K562 (cell line): ENCODE measurements around the gene EXOC3. TPM values are rescaled to one million over a fixed set of nuclear protein-coding genes. Genes with fewer than 3 reads are reported as not detected.

Experiments used
- ATAC-seq: fragments of 200-7000 bp; cut with Tn5 transposase; 3 replicates; pipeline ENCODE4 v1.9.1; 2020; ENCODE audit warnings: moderate library complexity
- BruUV-seq: library from RNA; stranded (reverse); fragments of 400-500 nt; replicated peaks from 2 replicates; lab custom pipeline; 2021; lab: Mats Ljungman, UMichigan
- CTCF ChIA-PET: fragments of 300-600 bp; formaldehyde crosslinking; extraction: SDS; loops from one replicate; lab custom pipeline; 2021; ENCODE audit warnings: low intra/inter-chr PET ratio; lab: Yijun Ruan, JAX
- POLR2A ChIA-PET: fragments of 300-600, 350-650 bp; sonication (Branson Sonifier 250); formaldehyde crosslinking; extraction: SDS; loops from one replicate; lab custom pipeline; 2021; ENCODE audit warnings: antibody characterized with exemption, inconsistent platforms; lab: Yijun Ruan, JAX
- DNase-seq, 4 experiments: peaks; one replicate each; pipeline versions ENCODE4 v3.0.0 to v3.0.0-alpha.2; 2011 to 2018; ENCODE audit warnings: low spot score in 3 of 4, mixed read lengths in 3 of 4; ENCODE audit errors: extremely low read depth in 1 of 4
- FAIRE-seq: peaks from 2 replicates; lab custom pipeline; 2011; peaks lifted over from hg19 to GRCh38; lab: Jason Lieb, UNC
- H2AFZ ChIP-seq: 2 replicates; pipeline ENCODE4 v1.6.0; 2011; ENCODE audit warnings: low read depth, low read length, control low read depth, inconsistent platforms
- H3K27ac ChIP-seq: fragments of 200-600 bp; 3 replicates; pipeline ENCODE4 v1.8.0; 2011; ENCODE audit warnings: low read depth, mild to moderate bottlenecking, control low read depth, inconsistent platforms, low read length, moderate library complexity, mixed read lengths; ENCODE audit errors: extremely low read depth
- H3K27me3 ChIP-seq, 2 experiments: fragments of 300-600 bp in 1 of 2; 2 replicates in 1 of 2; 3 replicates in 1 of 2; pipeline versions ENCODE4 v1.6.0 to v1.8.0; 2011; ENCODE audit warnings: inconsistent platforms in 2 of 2, low read length in 2 of 2, mild to moderate bottlenecking in 1 of 2, mixed read lengths in 1 of 2, moderate library complexity in 1 of 2; ENCODE audit not compliant: control insufficient read depth in 2 of 2, insufficient read depth in 2 of 2
- H3K36me3 ChIP-seq: fragments of 300-600 bp; 3 replicates; pipeline ENCODE4 v1.8.0; 2011; ENCODE audit warnings: mild to moderate bottlenecking, low read length, inconsistent platforms; ENCODE audit not compliant: control insufficient read depth, insufficient read depth
- H3K4me1 ChIP-seq, 2 experiments: fragments of 200-600 bp in 1 of 2; replicated peaks in 1 of 2; 2 replicates in 1 of 2; 3 replicates in 1 of 2; pipeline versions ENCODE4 v1.5.1 to v1.8.0; 2011; ENCODE audit warnings: inconsistent platforms in 2 of 2, low read length in 2 of 2, mild to moderate bottlenecking in 1 of 2, mixed read lengths in 1 of 2, moderate library complexity in 1 of 2; ENCODE audit not compliant: control insufficient read depth in 2 of 2, insufficient read depth in 2 of 2
- H3K4me2 ChIP-seq: 2 replicates; pipeline ENCODE4 v1.6.1; 2011; ENCODE audit warnings: low read length, control low read depth, inconsistent platforms, mixed read lengths; ENCODE audit not compliant: insufficient read depth
- H3K4me3 ChIP-seq: fragments of 200-600 bp; sonication (generic), shearing (Covaris generic); 2 replicates; pipeline ENCODE4 v1.5.1; 2016; ENCODE audit warnings: control low read depth, inconsistent platforms
- H3K79me2 ChIP-seq: fragments of 200-600 bp; 3 replicates; pipeline ENCODE4 v1.8.0; 2011; ENCODE audit warnings: low read length, inconsistent platforms; ENCODE audit not compliant: control insufficient read depth, insufficient read depth
- H3K9ac ChIP-seq, 2 experiments: 2 replicates each; pipeline versions ENCODE4 v1.6.0 to v1.6.1; 2011; ENCODE audit warnings: low read depth in 2 of 2, low read length in 2 of 2, control low read depth in 1 of 2, inconsistent platforms in 1 of 2, mild to moderate bottlenecking in 1 of 2, mixed read lengths in 1 of 2; ENCODE audit not compliant: insufficient read depth in 1 of 2
- H3K9me1 ChIP-seq: one replicate; pipeline ENCODE4 v1.6.0; 2011; ENCODE audit warnings: inconsistent platforms, mild to moderate bottlenecking, low read length, moderate library complexity; ENCODE audit not compliant: control insufficient read depth, insufficient read depth
- H3K9me3 ChIP-seq: replicated peaks from 2 replicates; pipeline ENCODE4 v1.5.1; 2011; ENCODE audit warnings: low read depth, low read length, inconsistent platforms; ENCODE audit not compliant: control insufficient read depth, insufficient read depth
- H4K20me1 ChIP-seq: replicated peaks from 2 replicates; pipeline ENCODE4 v1.6.1; 2011; ENCODE audit warnings: low read length, inconsistent platforms, mixed read lengths; ENCODE audit not compliant: control insufficient read depth, insufficient read depth
- CUX1 ChIP-seq: fragments of 200-800 bp; sonication (Bioruptor generic); IDR thresholded peaks from 2 replicates; pipeline ENCODE4 v1.6.1; 2016; ENCODE audit warnings: missing genetic modification characterization, missing compliant biosample characterization
- MAX ChIP-seq: sonication (generic); formaldehyde crosslinking; IDR thresholded peaks from 2 replicates; pipeline ENCODE4 v1.9.0; 2022; ENCODE audit warnings: mild to moderate bottlenecking, missing genetic modification reagents
- ZNF124 ChIP-seq: sonication (generic); formaldehyde crosslinking; IDR thresholded peaks from 2 replicates; pipeline ENCODE4 v1.8.1; 2022; ENCODE audit warnings: missing genetic modification reagents
- WGBS: fragments of 100-300 bp; shearing (Covaris generic); methylation state at CpG from one replicate; pipeline ENCODE4 v1.1.6; 2016; ENCODE audit warnings: low coverage, mixed read lengths; ENCODE audit not compliant: insufficient coverage; ENCODE audit errors: missing lambda C conversion rate; 5-methylcytosine and 5-hydroxymethylcytosine counted together
- in situ Hi-C: fragments of 300-500 bp; cut with MboI; formaldehyde crosslinking; loops from 4 replicates; pipeline ENCODE4 v1.15.0; 2018; ENCODE audit warnings: inconsistent platforms, mixed read lengths
- intact Hi-C: fragments of 100-400 bp; cut with micrococcal nuclease; formaldehyde crosslinking; loops from 2 replicates; pipeline ENCODE4 v1.14.2; 2022
- polyA plus RNA-seq, 8 experiments: library from polyadenylated mRNA; depleted of rRNA in 4 of 8; stranded (reverse) in 5 of 8; unstranded in 3 of 8; fragments of >200 nt; fragmentation: Nextera tagmentation in 2 of 8; fragmentation: Illumina TruSeq in 1 of 8; extraction: Ambion mirVana in 2 of 8; extraction: Trizol in 1 of 8; gene quantifications; 2 replicates each; pipeline versions ENCODE4 v1.2.1 to v1.2.3, GENCODE V29; 2011 to 2014; ENCODE audit warnings: inconsistent platforms in 1 of 8, missing spikeins in 1 of 8
- total RNA-seq, 7 experiments: library from RNA; depleted of rRNA in 6 of 7; stranded (reverse); fragments of >200 nt in 6 of 7; fragmentation: Illumina TruSeq in 2 of 7; extraction: Trizol in 2 of 7; gene quantifications; 2 replicates each; pipeline versions ENCODE4 v1.2.1 to v1.2.3, GENCODE V29; 2011 to 2021; ENCODE audit warnings: low replicate concordance in 1 of 7

EXOC3 gene
- total and polyA plus RNA-seq, 9 of the 15 experiments (the other 6 are each of a cell fraction or from before 2014, with no cell fraction given), result 1.4 to 41.9 (median 22.4) TPM

- Histone ChIP-seq H3K4me1 (peaks cover 0 to 3% of the 10 kb centered on the region in 2 experiments; a peak in 1 of 5 replicates), H4K20me1 (no peaks in the 10 kb centered on the region; the same call in 1 of the 2 replicates), H3K9me3 (no peaks in the 10 kb centered on the region), H3K4me3 (no peak overlapping the region), H3K36me3 (no peaks in the 10 kb centered on the region), H3K9me1 (no peaks in the 10 kb centered on the region), H3K9ac (no peak overlapping the region), H3K4me2 (no peak overlapping the region), H3K79me2 (no peaks in the 10 kb centered on the region), H3K27ac (no peak overlapping the region), H2AFZ (no peak overlapping the region), H3K27me3 (peaks cover 61% of the 10 kb centered on the region in 2 experiments)
- FAIRE-seq (no peak), DNase-seq (no peak), ATAC-seq (no peak)
- intact Hi-C loops, result no loop called here
- ChIA-PET CTCF (no interaction called here), POLR2A (no interaction called here)
- 4% methylated on average over 6 of the region's 6 CpGs for WGBS
- in situ Hi-C loops, result no loop called here
- BruUV-seq, result no TSS peak
- TF ChIP-seq CUX1 (CRISPR knock-in tag), result no peak
- no peak for TF ChIP-seq MAX
- TF ChIP-seq ZNF124 (CRISPR knock-in tag), result no peak
These were observed 35.9 kb upstream of the EXOC3 start for GRCh38 chr5:407051-407450.
